A673 (cell line): ENCODE measurements around the gene CFAP97D1. TPM values are rescaled to one million over a fixed set of nuclear protein-coding genes. Genes with fewer than 3 reads are reported as not detected.

Source experiments
- BruUV-seq: library from RNA; stranded (reverse); fragments of 400-500 nt; replicated peaks from 2 replicates; lab custom pipeline; 2021; lab: Mats Ljungman, UMichigan
- CTCF ChIA-PET: fragments of 300-600 bp; sonication (Branson Sonifier 250); formaldehyde crosslinking; loops from one replicate; lab custom pipeline; 2022; ENCODE audit warnings: antibody characterized with exemption; lab: Charles Lee
- POLR2A ChIA-PET: fragments of 300-600 bp; sonication (Branson Sonifier 250); formaldehyde crosslinking; loops from one replicate; lab custom pipeline; 2022; ENCODE audit warnings: antibody characterized with exemption; ENCODE audit not compliant: low non-redundant PET; lab: Charles Lee
- DNase-seq: peaks from one replicate; pipeline ENCODE4 v3.0.0-alpha.2; 2015; ENCODE audit warnings: low spot score
- H3K27ac ChIP-seq: fragments of 200-600 bp; sonication (generic); 2 replicates; pipeline ENCODE4 v1.5.1; 2016; ENCODE audit warnings: mixed run types, low read depth, mild to moderate bottlenecking, mixed read lengths, antibody characterized with exemption, low read length; ENCODE audit not compliant: poor library complexity, severe bottlenecking
- H3K27me3 ChIP-seq: fragments of 200-600 bp; sonication (generic); replicated peaks from 2 replicates; pipeline ENCODE4 v1.6.1; 2017; ENCODE audit warnings: mixed run types, low read depth, mild to moderate bottlenecking, mixed read lengths, antibody characterized with exemption, low read length; ENCODE audit not compliant: insufficient read depth, poor library complexity
- H3K36me3 ChIP-seq: fragments of 200-600 bp; sonication (generic); 2 replicates; pipeline ENCODE4 v1.6.1; 2016; ENCODE audit warnings: mixed run types, mild to moderate bottlenecking, mixed read lengths, antibody characterized with exemption, low read length; ENCODE audit not compliant: insufficient read depth, poor library complexity, severe bottlenecking
- H3K4me1 ChIP-seq: fragments of 200-600 bp; sonication (generic); 2 replicates; pipeline ENCODE4 v1.6.1; 2017; ENCODE audit warnings: mixed run types, mild to moderate bottlenecking, mixed read lengths, antibody characterized with exemption, low read length; ENCODE audit not compliant: insufficient read depth, poor library complexity, severe bottlenecking
- H3K4me3 ChIP-seq: fragments of 200-600 bp; sonication (generic); 2 replicates; pipeline ENCODE4 v1.5.1; 2016; ENCODE audit warnings: low read depth, mixed run types, mild to moderate bottlenecking, mixed read lengths, low read length; ENCODE audit not compliant: poor library complexity, severe bottlenecking
- H3K9me3 ChIP-seq: fragments of 200-600 bp; sonication (generic); 2 replicates; pipeline ENCODE4 v1.6.1; 2016; ENCODE audit warnings: mixed run types, low read depth, mild to moderate bottlenecking, mixed read lengths, antibody characterized with exemption, low read length; ENCODE audit not compliant: poor library complexity, severe bottlenecking
- CTCF ChIP-seq: fragments of 300-800, 200-600 bp; sonication (generic); conservative IDR thresholded peaks from 2 replicates; pipeline ENCODE4 v1.5.1; 2017; ENCODE audit warnings: low read depth, mild to moderate bottlenecking, antibody characterized with exemption, low read length, moderate library complexity, mixed read lengths
- EZH2 ChIP-seq: fragments of 200-600 bp; sonication (generic); IDR thresholded peaks from 2 replicates; pipeline ENCODE4 v1.6.1; 2017; ENCODE audit warnings: borderline replicate concordance, low read depth, mild to moderate bottlenecking, mixed read lengths, antibody characterized with exemption, low read length; ENCODE audit not compliant: poor library complexity, severe bottlenecking
- intact Hi-C: fragments of 100-400 bp; cut with micrococcal nuclease; formaldehyde crosslinking; loops from one replicate; pipeline ENCODE4 v1.10.0; 2022; ENCODE audit not compliant: unreplicated experiment
- total RNA-seq: library from RNA; stranded (reverse); gene quantifications from 2 replicates; pipeline ENCODE4 v1.2.3, GENCODE V29; 2021

Gene CFAP97D1
- total RNA-seq, 1 experiment from 2014 or later = not detected

GRCh38 chr17:43809121-43809520, 28.9 kb downstream of the CFAP97D1 start:
- H3K27ac ChIP-seq = no peak overlapping the region
- intact Hi-C loops = no loop called here
- TF ChIP-seq EZH2 (no peak), CTCF (no peak)
- no peak for DNase-seq
- no peaks in the 10 kb centered on the region for H3K9me3 ChIP-seq
- no peaks in the 10 kb centered on the region for H3K4me1 ChIP-seq
- ChIA-PET POLR2A (no interaction called here), CTCF (no interaction called here)
- H3K4me3 ChIP-seq = no peak overlapping the region
- BruUV-seq = no TSS peak
- no peaks in the 10 kb centered on the region for H3K36me3 ChIP-seq
- H3K27me3 ChIP-seq = no peaks in the 10 kb centered on the region

GRCh38 chr17:43810226-43810715, 30.0 kb downstream of the CFAP97D1 start:
- intact Hi-C loops = no loop called here
- Histone ChIP-seq H3K4me3 (no peak overlapping the region), H3K36me3 (no peaks in the 10 kb centered on the region), H3K27me3 (no peaks in the 10 kb centered on the region), H3K4me1 (no peaks in the 10 kb centered on the region), H3K9me3 (no peaks in the 10 kb centered on the region), H3K27ac (no peak overlapping the region)
- no peak for TF ChIP-seq EZH2
- no peak for TF ChIP-seq CTCF
- ChIA-PET CTCF (no interaction called here), POLR2A (no interaction called here)
- no TSS peak for BruUV-seq
- DNase-seq = no peak

- H3K9me3 ChIP-seq = no peaks in the 10 kb centered on the region
- no peak for DNase-seq
- H3K27ac ChIP-seq = no peak overlapping the region
- H3K27me3 ChIP-seq = no peaks in the 10 kb centered on the region
- intact Hi-C loops = no loop called here
- no peak for TF ChIP-seq CTCF
- TF ChIP-seq EZH2 = no peak
- no peaks in the 10 kb centered on the region for H3K36me3 ChIP-seq
- CTCF ChIA-PET = no interaction called here
- no peak overlapping the region for H3K4me3 ChIP-seq
- BruUV-seq = no TSS peak
- no peaks in the 10 kb centered on the region for H3K4me1 ChIP-seq
- POLR2A ChIA-PET = no interaction called here
These were observed 30.6 kb downstream of the CFAP97D1 start for GRCh38 chr17:43810823-43811222.
